Mesothelial cell of epicardium (in vitro differentiated cells): Measurements from ENCODE around the gene CCDC18. TPM values are rescaled to one million over a fixed set of nuclear protein-coding genes. Genes with fewer than 3 reads are reported as not detected.

ENCODE experiments used
- DNase-seq, 2 experiments: peaks; one replicate each; pipeline ENCODE4 v3.0.0; 2021; ENCODE audit warnings: low spot score in 2 of 2; ENCODE audit not compliant: unreplicated experiment in 2 of 2
- H3K27ac Mint-ChIP-seq: 2 replicates; pipeline ENCODE4 v1.8.0; 2021; ENCODE audit warnings: mixed read lengths
- H3K27me3 Mint-ChIP-seq: 2 replicates; pipeline ENCODE4 v1.8.0; 2021; ENCODE audit warnings: low read depth, mixed read lengths
- H3K36me3 Mint-ChIP-seq: 2 replicates; pipeline ENCODE4 v1.8.0; 2021; ENCODE audit warnings: mixed read lengths
- H3K4me1 Mint-ChIP-seq: 2 replicates; pipeline ENCODE4 v1.8.0; 2021; ENCODE audit warnings: mixed read lengths
- H3K4me3 Mint-ChIP-seq: 2 replicates; pipeline ENCODE4 v1.8.0; 2021; ENCODE audit warnings: mild to moderate bottlenecking, moderate library complexity, mixed read lengths
- H3K9me3 Mint-ChIP-seq: 2 replicates; pipeline ENCODE4 v1.8.0; 2021; ENCODE audit warnings: mixed read lengths
- CTCF ChIP-seq: fragments of 200-600 bp; sonication (generic); IDR thresholded peaks from one replicate; pipeline ENCODE4 v1.5.0; 2021; ENCODE audit warnings: antibody characterized with exemption; ENCODE audit not compliant: unreplicated experiment
- total RNA-seq: library from RNA; stranded (reverse); gene quantifications from 3 replicates; pipeline ENCODE4 v1.2.1, GENCODE V29; 2021

The CCDC18 gene
- 7.5 to 9.9 TPM (median 8.2 TPM) in 3 replicates for total RNA-seq

DNA sequence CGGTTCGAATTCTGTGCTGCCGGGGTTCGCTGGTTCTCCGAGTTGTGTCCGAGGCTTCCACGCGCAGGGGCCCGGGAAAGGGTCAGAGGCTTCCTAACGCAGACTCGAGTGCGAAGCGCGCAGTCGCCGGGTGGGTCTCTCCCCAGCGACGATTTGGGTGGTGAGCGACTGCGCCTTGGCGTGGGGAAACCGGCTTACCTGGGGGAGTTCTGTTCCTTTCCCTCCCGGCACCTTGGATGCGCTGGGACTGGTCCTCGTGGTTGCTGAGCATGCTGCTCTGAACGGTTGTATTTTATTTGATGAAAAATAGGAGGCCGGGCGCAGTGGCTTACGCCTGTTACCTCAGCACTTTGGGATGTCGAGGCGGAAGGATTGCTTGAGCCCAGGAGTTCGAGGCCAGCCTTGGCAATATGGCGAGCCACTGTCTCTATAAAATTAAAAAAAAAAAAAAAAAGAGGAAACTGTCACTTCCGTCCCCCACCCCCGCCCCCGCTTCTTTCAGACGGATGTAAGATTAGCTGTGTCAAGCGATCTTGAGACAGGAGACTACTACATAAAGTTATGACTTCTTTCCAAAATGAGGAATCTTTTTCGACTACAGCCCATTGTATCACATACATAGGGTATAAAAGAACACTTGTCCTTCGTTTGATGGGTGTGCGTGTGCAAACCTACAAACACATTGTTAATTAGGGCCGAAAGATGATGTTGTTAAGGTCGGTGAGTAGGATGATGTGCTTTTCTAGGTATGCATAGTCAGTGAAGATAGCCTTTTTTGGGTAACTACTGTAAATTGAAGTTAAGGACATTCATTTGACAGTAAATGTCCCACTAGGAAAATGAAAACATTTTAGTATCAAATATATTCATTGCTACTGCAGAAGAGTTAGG lies at the start of gene CCDC18:
CCDC18 (plus strand) TSS at position 2 of the 891 bp plus-strand sequence. CDS start 2,638 bp downstream, outside the sequence.
- Mint-ChIP-seq H3K4me1 (peaks cover 19% of the 10 kb centered on the region), H3K27me3 (no peaks in the 10 kb centered on the region), H3K4me3 (peak within 1 kb of the TSS; percentile 93), H3K9me3 (no peaks in the 10 kb centered on the region), H3K36me3 (no peaks in the 10 kb centered on the region), H3K27ac (peak within 1 kb of the TSS; percentile 100)
- DNase-seq: no peak
- TF ChIP-seq CTCF: no peak

DNA sequence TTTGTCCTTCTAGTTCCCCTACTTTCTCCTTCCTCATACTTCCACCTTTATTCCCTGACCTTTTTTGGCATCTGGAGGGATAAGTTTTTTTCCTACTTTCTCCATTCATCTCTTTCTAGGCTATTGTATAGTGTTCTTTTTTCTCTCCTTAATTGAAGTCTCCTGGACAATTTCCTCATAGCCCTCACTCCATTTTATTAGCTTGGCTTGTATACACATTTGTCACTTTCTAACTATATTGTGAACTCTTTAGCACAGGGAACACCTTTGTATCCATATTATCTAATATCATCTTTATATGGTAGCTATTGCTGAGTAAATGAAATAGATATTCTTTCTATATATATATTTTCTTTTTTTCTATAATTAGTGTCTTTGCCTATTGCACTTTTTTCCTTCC lies 47.9 kb upstream of the CCDC18 start:
- H3K27me3 Mint-ChIP-seq: no peaks in the 10 kb centered on the region
- no peak overlapping the region for H3K4me3 Mint-ChIP-seq
- H3K9me3 Mint-ChIP-seq: no peaks in the 10 kb centered on the region
- no peak for DNase-seq
- H3K27ac Mint-ChIP-seq: no peak overlapping the region
- TF ChIP-seq CTCF: no peak
- peaks cover 14% of the 10 kb centered on the region for H3K36me3 Mint-ChIP-seq
- H3K4me1 Mint-ChIP-seq: no peaks in the 10 kb centered on the region

DNA sequence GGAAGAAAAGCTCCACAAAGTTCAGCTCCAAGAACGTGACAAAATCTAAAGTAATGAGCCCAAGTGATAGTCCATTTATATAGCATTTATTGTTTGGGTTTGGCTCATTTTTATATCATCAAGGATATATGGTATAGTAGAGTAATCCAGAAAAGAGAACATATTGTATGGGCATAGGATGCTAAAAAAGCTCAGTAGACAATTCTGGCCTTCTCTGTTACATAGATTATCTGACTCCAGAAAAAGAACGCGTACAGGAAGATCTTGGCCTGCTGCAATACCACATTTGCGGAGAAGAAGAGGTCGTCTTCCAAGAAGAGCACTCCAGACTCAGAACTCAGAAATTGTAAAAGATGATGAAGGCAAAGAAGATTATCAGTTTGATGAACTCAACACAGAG lies 44.1 kb upstream of the CCDC18 start:
- DNase-seq: no peak
- TF ChIP-seq CTCF: no peak
- H3K4me3 Mint-ChIP-seq: no peak overlapping the region
- H3K9me3 Mint-ChIP-seq: no peaks in the 10 kb centered on the region
- peaks cover 21% of the 10 kb centered on the region for H3K36me3 Mint-ChIP-seq
- H3K27me3 Mint-ChIP-seq: no peaks in the 10 kb centered on the region
- H3K27ac Mint-ChIP-seq: no peak overlapping the region
- H3K4me1 Mint-ChIP-seq: no peaks in the 10 kb centered on the region

DNA sequence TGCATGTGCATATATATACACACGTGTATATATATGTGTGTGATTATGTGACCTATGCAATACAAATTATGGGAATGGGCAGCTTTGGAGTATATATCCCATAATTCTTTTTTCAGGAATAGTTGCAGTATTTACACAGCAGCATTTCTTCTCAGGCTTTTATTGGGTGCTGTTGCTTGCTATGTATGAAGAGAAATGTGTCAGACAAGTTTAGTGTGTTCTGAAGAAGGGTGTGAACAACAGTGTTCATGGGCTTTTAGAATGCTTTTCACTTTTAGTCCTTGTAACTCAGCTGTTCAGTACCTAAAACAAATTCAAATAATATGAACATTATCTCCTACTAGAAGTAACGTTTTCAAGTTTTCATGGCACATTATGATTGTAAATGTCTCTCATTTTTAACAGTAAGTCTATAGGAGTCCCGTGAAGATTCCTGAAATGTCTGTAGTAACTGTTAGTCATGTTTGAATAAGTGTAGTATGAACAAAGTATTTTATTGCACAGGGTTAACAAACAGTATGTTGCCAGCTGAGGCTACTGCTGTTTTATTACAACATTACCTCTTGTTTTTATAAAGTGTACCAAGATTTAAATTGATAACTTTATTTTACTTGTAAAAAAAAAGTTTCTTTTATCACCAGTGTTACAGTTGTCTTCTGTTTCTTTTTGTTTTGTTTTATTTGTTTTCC lies 42.8 kb upstream of the CCDC18 start:
- Mint-ChIP-seq H3K27ac (no peak overlapping the region), H3K9me3 (no peaks in the 10 kb centered on the region), H3K36me3 (peaks cover 21% of the 10 kb centered on the region), H3K4me1 (peaks cover 4% of the 10 kb centered on the region), H3K27me3 (no peaks in the 10 kb centered on the region), H3K4me3 (no peak overlapping the region)
- TF ChIP-seq CTCF: no peak
- no peak for DNase-seq

GRCh38 chr1:93140106-93140505 lies 40.4 kb upstream of the CCDC18 start:
- Mint-ChIP-seq H3K4me3 (no peak overlapping the region), H3K36me3 (peaks cover 23% of the 10 kb centered on the region), H3K9me3 (no peaks in the 10 kb centered on the region), H3K4me1 (peaks cover 4% of the 10 kb centered on the region), H3K27me3 (no peaks in the 10 kb centered on the region), H3K27ac (peak overlapping the region; percentile 21)
- TF ChIP-seq CTCF: no peak
- DNase-seq: no peak
